ENCODE data around the gene COA6. TPM values are rescaled to one million over a fixed set of nuclear protein-coding genes. Genes with fewer than 3 reads are reported as not detected.

COA6 gene
- total and polyA plus RNA-seq, 2 of the 8 experiments (the other 6 are each of a cell fraction or from before 2014, with no cell fraction given) = 22.9 to 44.9 TPM

DNA sequence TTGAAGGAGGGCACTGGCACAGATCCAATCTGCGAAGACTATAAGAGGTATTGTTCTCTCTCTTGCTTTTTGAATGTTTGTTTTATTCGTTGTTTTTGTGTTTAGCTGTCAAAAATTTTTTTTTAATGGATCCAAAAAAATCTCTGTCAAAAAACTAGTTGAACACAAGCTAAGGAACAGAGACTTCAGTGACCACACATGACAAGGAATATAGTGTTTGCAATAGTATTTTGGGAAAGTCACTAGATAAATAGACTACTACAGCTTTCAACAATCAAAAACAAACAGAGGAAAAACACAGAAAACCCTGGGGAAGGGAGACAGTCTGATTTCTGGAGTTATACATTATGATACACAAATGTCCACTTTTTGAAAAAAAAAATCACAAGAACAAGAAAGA, 36.9 kb upstream of the COA6 start:
- Histone ChIP-seq H2AFZ (ENCODE audit: low read length) (no peak overlapping the region), H3K4me3 (ENCODE audit: extremely low read depth in 1 of 4, insufficient read depth in 2 of 4, low read depth in 3 of 4, low read length in 4 of 4) (no peak overlapping the region), H3K79me2 (ENCODE audit: control insufficient read depth in 1 of 2, insufficient read depth in 2 of 2, low read length in 2 of 2) (no peaks in the 10 kb centered on the region), H2BK5ac (ENCODE audit: low read depth, low read length) (no peak overlapping the region), H3K36me3 (ENCODE audit: control insufficient read depth in 2 of 4, insufficient read depth in 4 of 4, low read length in 3 of 4) (no peaks in the 10 kb centered on the region), H3K23me2 (ENCODE audit: low read depth, low read length) (no peaks in the 10 kb centered on the region), H4K8ac (ENCODE audit: extremely low read depth, insufficient read depth, low read length) (no peak overlapping the region), H3K18ac (ENCODE audit: extremely low read depth, low read length) (no peak overlapping the region), H3K27me3 (replicated peaks in 1 of 4; ENCODE audit: control insufficient read depth in 3 of 4, extremely low read depth in 1 of 4, insufficient read depth in 3 of 4, low read length in 3 of 4) (no peaks in the 10 kb centered on the region), H4K5ac (ENCODE audit: insufficient read length, low read depth, low read length) (no peak overlapping the region), H3K56ac (replicated peaks; ENCODE audit: insufficient read length, low read depth, low read length) (no peak overlapping the region), H3K9me3 (ENCODE audit: insufficient read depth in 2 of 2, low read depth in 1 of 2, low read length in 1 of 2) (peaks cover 7 to 15% of the 10 kb centered on the region in 2 experiments; a peak in 3 of 4 replicates), H2BK120ac (replicated peaks; ENCODE audit: low read depth, low read length) (no peak overlapping the region), H3K9ac (replicated peaks in 1 of 4; ENCODE audit: extremely low read depth in 1 of 4, low read depth in 3 of 4, low read length in 3 of 4) (no peak overlapping the region), H2BK15ac (ENCODE audit: low read length) (no peak overlapping the region), H3K4me1 (replicated peaks in 1 of 4; ENCODE audit: control insufficient read depth in 3 of 4, insufficient read depth in 4 of 4, low read length in 3 of 4) (no peaks in the 10 kb centered on the region), H3K79me1 (ENCODE audit: low read depth, low read length) (no peaks in the 10 kb centered on the region), H2BK20ac (ENCODE audit: low read length) (no peak overlapping the region), H2AK5ac (ENCODE audit: low read depth, low read length) (no peak overlapping the region), H4K91ac (replicated peaks; ENCODE audit: insufficient read length, low read length) (no peak overlapping the region), H3K23ac (ENCODE audit: insufficient read length) (no peak overlapping the region), H3K4ac (replicated peaks; ENCODE audit: insufficient read length, low read depth, low read length) (no peak overlapping the region), H2BK12ac (ENCODE audit: low read depth, low read length) (no peak overlapping the region), H3K14ac (ENCODE audit: insufficient read length) (no peak overlapping the region), H4K20me1 (replicated peaks in 1 of 2; ENCODE audit: control insufficient read depth in 1 of 2, insufficient read depth in 2 of 2, low read length in 2 of 2) (no peaks in the 10 kb centered on the region), H3K4me2 (ENCODE audit: insufficient read depth in 1 of 2, low read depth in 2 of 2, low read length in 2 of 2) (no peak overlapping the region), H3K27ac (ENCODE audit: low read depth, low read length) (no peak overlapping the region)
- POLR2A ChIA-PET (ENCODE audit: partially characterized antibody) = no interaction called here
- 94% methylated on average over 2 of the region's 2 CpGs; no CpG with 5 or more reads in 1 of the 2 experiments for WGBS, 2 experiments (ENCODE audit: extremely low coverage in 1 of 2, insufficient coverage in 1 of 2, insufficient read length in 1 of 2, insufficient replicate concordance in 2 of 2, low coverage in 1 of 2, low lambda C conversion rate in 2 of 2, missing lambda C conversion rate in 1 of 2)
- CTCF ChIA-PET (ENCODE audit: partially characterized antibody) = interaction anchor here (1.0 to 2.5 kb wide), 4 partner anchors 9 to 123 kb away, joined by 3 to 9 read pairs (median 8); no protein-coding TSS in a partner anchor
- FAIRE-seq (no peak), DNase-seq (ENCODE audit: low read depth in 1 of 2, low spot score in 2 of 2) (no peak)
- TF ChIP-seq RNF2 (IDR thresholded peaks at IDR 0.05; ENCODE audit: borderline replicate concordance, low read depth, low read length, missing control alignments, poor library complexity, severe bottlenecking) = no peak
- no peak for TF ChIP-seq RFX5 (IDR thresholded peaks at IDR 0.05; ENCODE audit: borderline replicate concordance, low read depth, low read length)
- TF ChIP-seq, protein P1, sequence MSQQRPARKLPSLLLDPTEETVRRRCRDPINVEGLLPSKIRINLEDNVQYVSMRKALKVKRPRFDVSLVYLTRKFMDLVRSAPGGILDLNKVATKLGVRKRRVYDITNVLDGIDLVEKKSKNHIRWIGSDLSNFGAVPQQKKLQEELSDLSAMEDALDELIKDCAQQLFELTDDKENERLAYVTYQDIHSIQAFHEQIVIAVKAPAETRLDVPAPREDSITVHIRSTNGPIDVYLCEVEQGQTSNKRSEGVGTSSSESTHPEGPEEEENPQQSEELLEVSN (IDR thresholded peaks at IDR 0.05) = no peak
- no peak for TF ChIP-seq YY1 (IDR thresholded peaks at IDR 0.05; ENCODE audit: low read depth, low read length)
- no peak for TF ChIP-seq BCL11A (IDR thresholded peaks at IDR 0.05; ENCODE audit: low read depth in 2 of 2, low read length in 2 of 2)
- no peak for TF ChIP-seq FOSL1 (IDR thresholded peaks at IDR 0.05; ENCODE audit: insufficient read depth, low read depth, low read length)
- no peak for TF ChIP-seq SIRT6 (IDR thresholded peaks at IDR 0.05; ENCODE audit: low read length)
- no peak for TF ChIP-seq POU5F1 (IDR thresholded peaks at IDR 0.05; ENCODE audit: low read depth, low read length)
- TF ChIP-seq KDM5A (IDR thresholded peaks at IDR 0.05; ENCODE audit: low read length) = no peak
- TF ChIP-seq CEBPB (IDR thresholded peaks at IDR 0.05; ENCODE audit: low read depth, low read length) = no peak

All from H1 (cell line).